Measurements from ENCODE around the gene WDR27.

WDR27 gene

GRCh38 chr6:169660751-169661390 is 41.0 kb downstream of the WDR27 start:
- 0 out of 2 replicates have a peak, but pooled peaks have one; percentile 16 for TF ChIP-seq ZFHX2 (tag by site-specific recombination; conservative IDR thresholded peaks at IDR 0.05)
- TF ChIP-seq ZNF132 (tag by site-specific recombination; IDR thresholded peaks at IDR 0.05; ENCODE audit: borderline replicate concordance) = no peak
- H3K27ac ChIP-seq (ENCODE audit: extremely low read depth, low read depth, low read length) = no peak overlapping the region
- H3K4me1 ChIP-seq (ENCODE audit: control insufficient read depth, insufficient read depth, low read length) = no peaks in the 10 kb centered on the region
- no peak overlapping the region for H3K4me3 ChIP-seq (ENCODE audit: low read depth, low read length)
- no peaks in the 10 kb centered on the region for H3K9me3 ChIP-seq (ENCODE audit: control insufficient read depth, insufficient read depth, low read depth, low read length)
- ChIA-PET CTCF (interaction anchor here (0.6 to 1.2 kb wide), 5 partner anchors 18 to 766 kb away, joined by 3 to 4 read pairs (median 3); no protein-coding TSS in a partner anchor), POLR2A (no interaction called here)
- peaks cover 11 to 89% of the 10 kb centered on the region in 2 experiments; a peak in 2 of 3 replicates for H3K36me3 ChIP-seq (ENCODE audit: control insufficient read depth in 2 of 2, insufficient read depth in 1 of 2, low read length in 2 of 2)

DNA sequence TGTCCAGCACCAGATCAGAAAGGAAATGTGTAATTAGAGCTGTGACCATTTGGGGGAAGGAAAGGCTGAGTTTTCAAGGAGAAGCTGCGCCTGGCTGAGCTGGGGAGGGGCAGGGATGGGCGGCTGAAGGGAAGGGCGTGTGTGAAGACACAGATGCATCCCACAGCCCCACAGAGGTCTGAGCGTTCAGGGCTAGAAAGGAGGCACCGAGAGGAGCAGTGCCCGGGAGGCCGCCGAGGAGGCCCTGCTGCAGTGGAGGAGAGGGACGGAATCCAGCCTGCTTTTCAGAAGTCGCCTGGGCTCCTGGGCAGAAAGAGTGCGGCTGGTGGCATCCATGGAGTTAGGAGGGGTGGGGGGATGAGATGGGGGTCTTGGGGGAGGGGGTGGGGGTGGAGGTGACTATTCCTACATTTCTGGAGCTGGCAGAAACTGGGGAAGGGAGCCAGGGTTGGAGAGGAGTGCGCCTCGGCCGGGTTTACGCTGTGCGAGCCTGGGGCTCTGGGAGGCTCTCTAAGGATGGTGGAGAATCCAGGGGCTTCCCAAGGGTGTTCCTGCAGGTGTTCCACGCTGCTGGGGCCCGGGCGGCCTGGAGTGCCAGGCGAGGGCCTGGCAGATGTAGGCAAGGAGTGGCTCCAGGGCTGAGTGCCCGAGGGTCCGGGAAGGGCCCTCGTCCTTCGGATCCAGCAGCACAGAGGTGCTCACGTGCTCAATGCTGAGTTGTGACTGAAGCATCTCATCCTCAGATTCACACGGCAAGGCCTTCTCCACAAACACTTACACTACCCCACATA is 41.8 kb downstream of the WDR27 start:
- Histone ChIP-seq H3K27ac (ENCODE audit: extremely low read depth, low read depth, low read length) (no peak overlapping the region), H3K4me1 (ENCODE audit: control insufficient read depth, insufficient read depth, low read length) (no peaks in the 10 kb centered on the region), H3K4me3 (ENCODE audit: low read depth, low read length) (no peak overlapping the region), H3K9me3 (ENCODE audit: control insufficient read depth, insufficient read depth, low read depth, low read length) (no peaks in the 10 kb centered on the region), H3K36me3 (ENCODE audit: control insufficient read depth in 2 of 2, insufficient read depth in 1 of 2, low read length in 2 of 2) (peaks cover 11 to 85% of the 10 kb centered on the region in 2 experiments; a peak in 2 of 3 replicates)
- POLR2A ChIA-PET = no interaction called here
- CTCF ChIA-PET = interaction anchor here (0.6 to 0.7 kb wide), 2 partner anchors 171 to 563 kb away, joined by 3 read pairs; no protein-coding TSS in a partner anchor
- TF ChIP-seq ZNF529 (tag by site-specific recombination; IDR thresholded peaks at IDR 0.05; ENCODE audit: insufficient replicate concordance) (no peak), FEZF1 (tag by site-specific recombination; IDR thresholded peaks at IDR 0.05) (no peak), ZNF433 (tag by site-specific recombination; IDR thresholded peaks at IDR 0.05; ENCODE audit: low read depth) (no peak), ZNF404 (tag by site-specific recombination; IDR thresholded peaks at IDR 0.05) (no peak), ZNF549 (tag by site-specific recombination; IDR thresholded peaks at IDR 0.05) (no peak), YY2 (tag by site-specific recombination; IDR thresholded peaks at IDR 0.05) (no peak), HOXC10 (CRISPR knock-in tag; IDR thresholded peaks at IDR 0.05) (no peak), ZNF211 (tag by site-specific recombination; IDR thresholded peaks at IDR 0.05; ENCODE audit: low read depth) (no peak), ZNF114 (tag by site-specific recombination; IDR thresholded peaks at IDR 0.05) (no peak), HOXD13 (CRISPR knock-in tag; IDR thresholded peaks at IDR 0.05; ENCODE audit: borderline replicate concordance) (no peak), SALL2 (tag by site-specific recombination; IDR thresholded peaks at IDR 0.05; ENCODE audit: borderline replicate concordance) (no peak)
- TF ChIP-seq, protein P1, sequence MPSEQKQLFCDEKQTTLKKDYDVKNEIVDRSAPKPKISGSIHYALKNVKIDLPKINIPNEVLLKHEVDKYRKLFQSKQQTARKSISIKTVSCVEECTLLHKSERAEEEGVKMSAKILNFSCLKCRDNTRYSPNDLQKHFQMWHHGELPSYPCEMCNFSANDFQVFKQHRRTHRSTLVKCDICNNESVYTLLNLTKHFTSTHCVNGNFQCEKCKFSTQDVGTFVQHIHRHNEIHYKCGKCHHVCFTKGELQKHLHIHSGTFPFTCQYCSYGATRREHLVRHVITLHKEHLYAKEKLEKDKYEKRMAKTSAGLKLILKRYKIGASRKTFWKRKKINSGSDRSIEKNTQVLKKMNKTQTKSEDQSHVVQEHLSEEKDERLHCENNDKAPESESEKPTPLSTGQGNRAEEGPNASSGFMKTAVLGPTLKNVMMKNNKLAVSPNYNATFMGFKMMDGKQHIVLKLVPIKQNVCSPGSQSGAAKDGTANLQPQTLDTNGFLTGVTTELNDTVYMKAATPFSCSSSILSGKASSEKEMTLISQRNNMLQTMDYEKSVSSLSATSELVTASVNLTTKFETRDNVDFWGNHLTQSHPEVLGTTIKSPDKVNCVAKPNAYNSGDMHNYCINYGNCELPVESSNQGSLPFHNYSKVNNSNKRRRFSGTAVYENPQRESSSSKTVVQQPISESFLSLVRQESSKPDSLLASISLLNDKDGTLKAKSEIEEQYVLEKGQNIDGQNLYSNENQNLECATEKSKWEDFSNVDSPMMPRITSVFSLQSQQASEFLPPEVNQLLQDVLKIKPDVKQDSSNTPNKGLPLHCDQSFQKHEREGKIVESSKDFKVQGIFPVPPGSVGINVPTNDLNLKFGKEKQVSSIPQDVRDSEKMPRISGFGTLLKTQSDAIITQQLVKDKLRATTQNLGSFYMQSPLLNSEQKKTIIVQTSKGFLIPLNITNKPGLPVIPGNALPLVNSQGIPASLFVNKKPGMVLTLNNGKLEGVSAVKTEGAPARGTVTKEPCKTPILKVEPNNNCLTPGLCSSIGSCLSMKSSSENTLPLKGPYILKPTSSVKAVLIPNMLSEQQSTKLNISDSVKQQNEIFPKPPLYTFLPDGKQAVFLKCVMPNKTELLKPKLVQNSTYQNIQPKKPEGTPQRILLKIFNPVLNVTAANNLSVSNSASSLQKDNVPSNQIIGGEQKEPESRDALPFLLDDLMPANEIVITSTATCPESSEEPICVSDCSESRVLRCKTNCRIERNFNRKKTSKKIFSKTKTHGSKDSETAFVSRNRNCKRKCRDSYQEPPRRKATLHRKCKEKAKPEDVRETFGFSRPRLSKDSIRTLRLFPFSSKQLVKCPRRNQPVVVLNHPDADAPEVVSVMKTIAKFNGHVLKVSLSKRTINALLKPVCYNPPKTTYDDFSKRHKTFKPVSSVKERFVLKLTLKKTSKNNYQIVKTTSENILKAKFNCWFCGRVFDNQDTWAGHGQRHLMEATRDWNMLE (tag by site-specific recombination; conservative IDR thresholded peaks at IDR 0.05; ENCODE audit: low read depth) = no peak
- TF ChIP-seq, protein P2, sequence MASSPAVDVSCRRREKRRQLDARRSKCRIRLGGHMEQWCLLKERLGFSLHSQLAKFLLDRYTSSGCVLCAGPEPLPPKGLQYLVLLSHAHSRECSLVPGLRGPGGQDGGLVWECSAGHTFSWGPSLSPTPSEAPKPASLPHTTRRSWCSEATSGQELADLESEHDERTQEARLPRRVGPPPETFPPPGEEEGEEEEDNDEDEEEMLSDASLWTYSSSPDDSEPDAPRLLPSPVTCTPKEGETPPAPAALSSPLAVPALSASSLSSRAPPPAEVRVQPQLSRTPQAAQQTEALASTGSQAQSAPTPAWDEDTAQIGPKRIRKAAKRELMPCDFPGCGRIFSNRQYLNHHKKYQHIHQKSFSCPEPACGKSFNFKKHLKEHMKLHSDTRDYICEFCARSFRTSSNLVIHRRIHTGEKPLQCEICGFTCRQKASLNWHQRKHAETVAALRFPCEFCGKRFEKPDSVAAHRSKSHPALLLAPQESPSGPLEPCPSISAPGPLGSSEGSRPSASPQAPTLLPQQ (tag by site-specific recombination; IDR thresholded peaks at IDR 0.05) = no peak

Measured in HEK293 (cell line).